GM19035 (cell line): ENCODE data around the gene MIPEP.
"Not testable (repeated sequence)": the region's sequence is repeated elsewhere in the genome, so short reads cannot be mapped to it uniquely, and the experiment has no call there.

Experiments used
- ATAC-seq: cut with Tn5 transposase; IDR thresholded peaks from one replicate; pipeline ENCODE4 v1.9.1; 2021; ENCODE audit not compliant: unreplicated experiment

MIPEP gene

GRCh38 chr13:23889615-23890607 is 711 bp upstream of the MIPEP start:
- ATAC-seq: peak; percentile 18

GRCh38 chr13:23884361-23884760 is 4.8 kb downstream of the MIPEP start:
- not testable (repeated sequence) for ATAC-seq

- ATAC-seq: no peak
These were observed 5.9 kb downstream of the MIPEP start for GRCh38 chr13:23883255-23883654.

- not testable (repeated sequence) for ATAC-seq
These were observed 7.8 kb downstream of the MIPEP start for GRCh38 chr13:23881402-23881800.

DNA sequence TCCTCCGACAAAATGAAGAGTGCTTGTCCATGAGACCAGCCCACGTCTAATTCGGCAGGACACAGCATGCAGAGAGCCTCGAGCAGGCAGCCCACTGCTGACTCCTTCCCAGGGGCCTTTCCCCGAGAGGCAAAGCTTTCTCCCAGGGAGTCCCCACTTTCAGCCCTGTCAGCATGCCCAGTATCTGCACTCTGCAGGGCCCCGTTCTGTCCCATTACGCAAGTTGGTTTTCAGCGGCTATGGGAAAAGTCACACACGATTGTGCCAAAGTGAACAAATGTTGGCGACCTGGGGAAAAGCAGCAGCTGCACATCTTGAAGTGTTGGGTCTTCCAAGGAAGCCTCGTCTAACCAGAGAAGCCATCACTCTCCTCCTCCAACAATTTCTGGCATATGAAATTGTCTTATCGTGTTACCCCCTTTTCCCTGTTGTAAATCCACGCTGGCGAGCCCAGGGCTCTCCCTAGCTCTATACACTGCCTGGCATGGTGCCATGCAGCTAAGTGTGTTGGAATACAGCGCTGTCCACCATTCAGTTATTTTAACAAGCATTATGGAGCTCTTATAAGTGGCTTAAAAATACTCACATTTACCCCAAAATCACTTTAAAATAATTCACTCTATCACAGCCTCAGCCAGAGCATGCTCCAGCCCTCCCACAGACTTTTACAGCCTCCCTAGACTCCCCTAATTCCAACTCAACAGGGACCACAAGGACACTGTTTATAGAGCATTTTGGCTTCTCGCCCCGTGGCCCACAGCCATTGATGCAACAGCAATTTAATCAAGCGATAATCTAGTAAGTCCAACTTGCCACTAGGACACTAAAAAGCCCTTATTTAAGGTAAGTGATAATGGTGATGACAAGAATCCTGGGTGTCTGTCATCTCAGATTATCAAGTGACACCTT is 8.5 kb downstream of the MIPEP start:
- ATAC-seq: not testable (repeated sequence)

GRCh38 chr13:23877286-23877685 is 11.9 kb downstream of the MIPEP start:
- no peak for ATAC-seq

GRCh38 chr13:23876265-23876664 is 12.9 kb downstream of the MIPEP start:
- no peak for ATAC-seq

DNA sequence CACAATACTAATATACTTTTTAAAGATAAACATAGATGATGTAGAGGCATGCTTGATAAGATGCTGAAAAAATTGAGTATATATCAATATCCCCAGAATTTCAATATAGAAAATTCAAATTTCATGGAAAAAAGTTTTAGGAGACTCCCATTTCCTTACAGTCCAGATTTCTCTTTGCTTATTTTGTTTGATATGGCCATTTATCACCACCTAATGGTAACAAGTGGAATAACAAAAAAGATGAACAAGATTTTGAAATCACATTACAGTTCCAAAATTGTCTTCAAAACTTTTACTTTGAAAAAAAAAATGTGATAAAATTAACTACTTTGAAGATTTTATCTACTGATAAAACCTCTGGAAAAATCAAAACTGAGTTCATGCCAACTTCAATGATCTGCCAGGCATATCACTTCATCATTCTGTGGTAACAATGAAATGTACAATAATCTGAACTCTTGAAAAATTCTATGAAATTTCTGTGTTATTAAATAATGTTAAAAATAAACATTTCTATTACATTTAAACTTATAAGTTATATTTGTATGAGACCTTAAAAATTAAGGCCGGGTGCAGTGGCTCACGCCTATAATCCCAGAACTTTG is 17.5 kb downstream of the MIPEP start:
- ATAC-seq: no peak

DNA sequence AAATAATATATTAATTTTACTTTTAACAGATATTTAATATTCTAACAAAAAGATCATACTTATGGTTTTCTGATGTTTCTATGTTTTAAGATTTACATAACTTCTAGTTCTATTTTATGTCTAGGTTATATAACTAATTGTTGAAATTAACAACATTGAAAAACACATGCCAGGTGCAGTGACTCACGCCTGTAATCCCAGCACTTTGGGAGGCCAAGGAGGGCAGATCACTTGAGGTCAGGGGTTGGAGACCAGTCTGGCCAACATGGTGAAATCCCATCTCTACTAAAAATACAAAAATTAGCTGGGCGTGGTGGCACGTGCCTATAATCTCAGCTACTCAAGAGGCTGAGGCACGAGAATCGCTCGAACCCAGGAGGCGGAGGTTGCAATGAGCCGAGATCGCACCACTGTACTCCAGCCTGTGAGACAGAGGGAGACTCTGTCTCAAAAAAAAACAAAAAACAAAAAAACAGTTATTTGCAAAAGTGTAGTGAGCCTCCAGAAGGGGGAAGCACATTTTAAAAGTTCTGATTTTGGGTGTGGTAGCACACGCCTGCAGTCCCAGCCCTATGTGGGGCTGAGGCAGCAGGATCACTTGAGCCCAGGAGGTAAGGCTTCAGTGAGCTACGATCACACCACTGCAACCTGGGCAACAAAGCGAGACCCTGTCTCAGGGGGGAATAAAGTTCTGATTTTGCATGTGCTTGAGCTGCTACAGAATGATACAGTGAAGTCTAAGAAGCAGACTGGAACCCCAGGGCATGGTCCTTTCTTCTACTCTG is 18.7 kb downstream of the MIPEP start:
- ATAC-seq: no peak

- no peak for ATAC-seq
These were observed 20.7 kb downstream of the MIPEP start for GRCh38 chr13:23868521-23868920.

- no peak for ATAC-seq
These were observed 22.1 kb downstream of the MIPEP start for GRCh38 chr13:23867027-23867491.

GRCh38 chr13:23866420-23867026 is 22.7 kb downstream of the MIPEP start:
- ATAC-seq: no peak

DNA sequence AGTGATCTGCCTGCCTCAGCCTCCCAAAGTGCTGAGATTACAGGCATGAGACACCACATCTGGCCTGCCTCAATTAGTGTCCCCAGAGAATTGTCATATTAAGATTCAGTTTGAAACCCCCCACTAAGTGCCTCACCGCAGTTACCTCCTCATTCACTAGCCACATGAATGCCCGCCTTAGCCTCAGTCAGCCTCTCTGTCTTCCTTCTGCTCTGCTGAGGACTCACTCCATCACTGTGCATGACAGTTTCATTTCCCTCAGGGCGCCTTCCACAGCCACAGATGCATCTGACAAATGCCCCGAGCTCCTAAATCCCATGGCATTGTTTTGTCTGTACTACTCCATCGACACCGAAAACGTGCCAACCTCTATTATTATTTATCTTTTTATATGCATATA is 23.3 kb downstream of the MIPEP start:
- no peak for ATAC-seq

DNA sequence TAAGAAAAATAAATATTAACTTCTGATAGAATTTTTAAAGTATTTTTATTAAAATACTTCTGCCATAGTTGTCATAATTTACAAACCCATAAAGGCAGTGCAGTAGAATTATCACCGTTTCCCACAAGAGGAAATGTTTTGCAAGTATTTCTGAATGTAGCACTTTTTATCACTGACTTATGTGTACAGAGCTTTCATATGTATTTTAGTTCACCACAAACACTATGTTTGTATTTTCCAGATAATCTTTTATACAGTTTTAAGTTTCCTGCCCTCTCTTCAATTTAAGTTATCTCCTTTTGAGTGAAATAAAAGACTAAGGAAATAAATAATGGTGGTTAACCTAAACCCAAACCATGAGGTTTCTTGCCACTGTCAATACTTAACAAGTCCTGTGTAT is 24.2 kb downstream of the MIPEP start:
- no peak for ATAC-seq

- ATAC-seq: no peak
These were observed 27.9 kb downstream of the MIPEP start for GRCh38 chr13:23861310-23861709.

- ATAC-seq: no peak
These were observed 29.3 kb downstream of the MIPEP start for GRCh38 chr13:23859904-23860303.

- no peak for ATAC-seq
These were observed 29.7 kb downstream of the MIPEP start for GRCh38 chr13:23859455-23859854.

GRCh38 chr13:23858546-23858945 is 30.7 kb downstream of the MIPEP start:
- ATAC-seq: no peak

- no peak for ATAC-seq
These were observed 33.0 kb downstream of the MIPEP start for GRCh38 chr13:23856008-23856750.
